AG09309 (cell line): ENCODE data around the gene IP6K1.

Experiments used
- DNase-seq: peaks from one replicate; pipeline ENCODE4 v3.0.0-alpha.2; 2010; ENCODE audit warnings: low read depth
- H3K4me3 ChIP-seq: 2 replicates; pipeline ENCODE4 v1.5.1; 2011; ENCODE audit warnings: mild to moderate bottlenecking, low read depth, low read length, moderate library complexity; ENCODE audit not compliant: control insufficient read depth
- TF ChIP-seq, protein P1 (sequence below): IDR thresholded peaks from 2 replicates; pipeline ENCODE4 v1.5.1; 2011; ENCODE audit warnings: mild to moderate bottlenecking, low read depth, low read length, inconsistent platforms; ENCODE audit not compliant: insufficient read depth, control insufficient read depth; ENCODE audit errors: missing control alignments

IP6K1 gene

GRCh38 chr3:49807431-49808114 lies 21.2 kb upstream of the IP6K1 start:
- TF ChIP-seq, protein P1, sequence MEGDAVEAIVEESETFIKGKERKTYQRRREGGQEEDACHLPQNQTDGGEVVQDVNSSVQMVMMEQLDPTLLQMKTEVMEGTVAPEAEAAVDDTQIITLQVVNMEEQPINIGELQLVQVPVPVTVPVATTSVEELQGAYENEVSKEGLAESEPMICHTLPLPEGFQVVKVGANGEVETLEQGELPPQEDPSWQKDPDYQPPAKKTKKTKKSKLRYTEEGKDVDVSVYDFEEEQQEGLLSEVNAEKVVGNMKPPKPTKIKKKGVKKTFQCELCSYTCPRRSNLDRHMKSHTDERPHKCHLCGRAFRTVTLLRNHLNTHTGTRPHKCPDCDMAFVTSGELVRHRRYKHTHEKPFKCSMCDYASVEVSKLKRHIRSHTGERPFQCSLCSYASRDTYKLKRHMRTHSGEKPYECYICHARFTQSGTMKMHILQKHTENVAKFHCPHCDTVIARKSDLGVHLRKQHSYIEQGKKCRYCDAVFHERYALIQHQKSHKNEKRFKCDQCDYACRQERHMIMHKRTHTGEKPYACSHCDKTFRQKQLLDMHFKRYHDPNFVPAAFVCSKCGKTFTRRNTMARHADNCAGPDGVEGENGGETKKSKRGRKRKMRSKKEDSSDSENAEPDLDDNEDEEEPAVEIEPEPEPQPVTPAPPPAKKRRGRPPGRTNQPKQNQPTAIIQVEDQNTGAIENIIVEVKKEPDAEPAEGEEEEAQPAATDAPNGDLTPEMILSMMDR, result no peak
- H3K4me3 ChIP-seq, result no peak overlapping the region
- no peak for DNase-seq

DNA sequence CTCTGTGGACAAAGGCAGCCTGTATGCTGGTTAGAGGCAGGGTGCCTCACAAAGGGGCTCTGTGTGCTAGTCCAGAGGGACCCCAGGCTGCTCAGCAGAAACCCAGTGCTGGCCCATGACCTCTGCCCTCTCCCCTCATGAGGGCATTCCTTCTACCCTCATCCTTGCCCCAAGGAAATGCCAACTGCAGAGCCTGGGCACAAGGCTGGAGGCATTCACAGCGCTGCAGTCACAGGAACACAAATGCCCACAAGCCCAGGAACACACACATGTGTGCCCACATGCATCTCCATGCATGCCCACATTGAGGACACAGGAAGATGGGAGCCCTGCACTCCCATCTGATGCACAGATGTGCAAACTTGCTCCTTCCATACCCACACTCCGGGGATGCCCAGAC lies 20.5 kb upstream of the IP6K1 start:
- no peak for DNase-seq
- no peak overlapping the region for H3K4me3 ChIP-seq
- TF ChIP-seq, protein P1, result no peak

GRCh38 chr3:49805897-49806701 lies 19.8 kb upstream of the IP6K1 start:
- TF ChIP-seq, protein P1, result no peak
- DNase-seq, result no peak
- H3K4me3 ChIP-seq, result no peak overlapping the region

- no peak overlapping the region for H3K4me3 ChIP-seq
Measured at GRCh38 chr3:49805367-49805782, 19.0 kb upstream of the IP6K1 start.

GRCh38 chr3:49804141-49805041 lies 18.0 kb upstream of the IP6K1 start:
- DNase-seq, result no peak
- peak overlapping the region; percentile 96 for H3K4me3 ChIP-seq
- TF ChIP-seq, protein P1, result no peak

More at GRCh38 chr3:49805367-49805782, 19.0 kb upstream of the IP6K1 start:
- TF ChIP-seq, protein P1, result no peak
- peak; percentile 86 for DNase-seq

DNA sequence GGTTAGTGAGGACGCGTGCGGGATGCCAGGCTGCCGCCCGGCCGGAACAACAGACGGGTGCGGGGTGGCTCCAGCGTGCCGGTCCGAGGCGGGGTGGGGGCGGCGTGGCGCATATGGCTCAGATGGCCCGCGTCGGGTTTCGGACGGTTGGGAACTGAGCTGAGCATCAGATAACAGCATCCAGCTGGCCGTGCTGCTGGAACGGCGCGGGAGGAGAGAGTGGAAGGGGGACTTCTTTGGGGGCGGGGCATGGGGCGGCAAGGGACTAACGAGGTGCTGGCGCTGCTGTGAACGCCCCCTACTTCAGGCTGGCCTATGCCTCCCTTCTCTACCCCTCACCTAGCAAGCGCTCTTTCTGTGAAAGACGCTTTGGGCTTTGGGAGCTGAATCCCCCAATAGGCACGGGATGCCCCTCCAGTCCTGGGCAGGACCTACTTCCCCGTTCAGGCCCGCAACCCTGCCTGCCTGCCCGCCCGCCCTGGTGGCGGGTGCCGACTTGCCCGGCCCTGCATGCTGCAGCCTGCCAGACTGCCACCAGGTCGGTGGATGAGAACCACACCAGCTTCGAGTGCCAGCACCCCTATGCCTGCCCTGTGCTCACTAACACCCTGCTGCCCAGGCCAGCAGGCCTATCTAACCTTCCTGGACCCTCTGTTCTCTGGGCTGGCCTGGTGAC lies 17.3 kb upstream of the IP6K1 start:
- DNase-seq, result no peak
- peak overlapping the region; percentile 96 for H3K4me3 ChIP-seq
- TF ChIP-seq, protein P1, result no peak
